HL-60 (cell line): Measurements from ENCODE around the gene TBATA.

Experiments used
- DNase-seq, 2 experiments: peaks; one replicate each; pipeline ENCODE4 v3.0.0-alpha.2; 2010 to 2020; ENCODE audit warnings: low read depth in 1 of 2, low spot score in 1 of 2
- H3K27ac ChIP-seq: fragments of 250-450 bp; sonication (Bioruptor Pico); replicated peaks from 2 replicates; pipeline ENCODE4 v1.5.1; 2020; ENCODE audit warnings: mild to moderate bottlenecking, moderate library complexity
- H3K27me3 ChIP-seq: fragments of 250-450 bp; sonication (Bioruptor Pico); 2 replicates; pipeline ENCODE4 v1.5.1; 2021; ENCODE audit warnings: mild to moderate bottlenecking, moderate library complexity; ENCODE audit not compliant: insufficient read depth, poor library complexity, severe bottlenecking
- H3K4me3 ChIP-seq: replicated peaks from 2 replicates; pipeline ENCODE4 v1.5.1; 2011; ENCODE audit warnings: mild to moderate bottlenecking, control low read depth, low read length; ENCODE audit not compliant: insufficient read depth
- GABPA ChIP-seq: IDR thresholded peaks from 2 replicates; pipeline ENCODE4 v1.6.1; 2012; ENCODE audit warnings: low read depth
- POLR2AphosphoS5 ChIP-seq: IDR thresholded peaks from 2 replicates; pipeline ENCODE4 v1.6.1; 2012; ENCODE audit warnings: low read depth
- SPI1 ChIP-seq: IDR thresholded peaks from 2 replicates; pipeline ENCODE4 v1.6.1; 2012; ENCODE audit warnings: low read depth, mild to moderate bottlenecking, borderline replicate concordance
- TF ChIP-seq, protein P1 (sequence below): IDR thresholded peaks from one replicate; pipeline ENCODE4 v1.5.1; 2011; ENCODE audit warnings: low read length, control low read depth, inconsistent platforms; ENCODE audit not compliant: insufficient read depth
- TF ChIP-seq, protein P2 (sequence below): IDR thresholded peaks from 2 replicates; pipeline ENCODE4 v1.6.1; 2012; ENCODE audit warnings: low read depth; ENCODE audit not compliant: insufficient replicate concordance

Gene TBATA

DNA sequence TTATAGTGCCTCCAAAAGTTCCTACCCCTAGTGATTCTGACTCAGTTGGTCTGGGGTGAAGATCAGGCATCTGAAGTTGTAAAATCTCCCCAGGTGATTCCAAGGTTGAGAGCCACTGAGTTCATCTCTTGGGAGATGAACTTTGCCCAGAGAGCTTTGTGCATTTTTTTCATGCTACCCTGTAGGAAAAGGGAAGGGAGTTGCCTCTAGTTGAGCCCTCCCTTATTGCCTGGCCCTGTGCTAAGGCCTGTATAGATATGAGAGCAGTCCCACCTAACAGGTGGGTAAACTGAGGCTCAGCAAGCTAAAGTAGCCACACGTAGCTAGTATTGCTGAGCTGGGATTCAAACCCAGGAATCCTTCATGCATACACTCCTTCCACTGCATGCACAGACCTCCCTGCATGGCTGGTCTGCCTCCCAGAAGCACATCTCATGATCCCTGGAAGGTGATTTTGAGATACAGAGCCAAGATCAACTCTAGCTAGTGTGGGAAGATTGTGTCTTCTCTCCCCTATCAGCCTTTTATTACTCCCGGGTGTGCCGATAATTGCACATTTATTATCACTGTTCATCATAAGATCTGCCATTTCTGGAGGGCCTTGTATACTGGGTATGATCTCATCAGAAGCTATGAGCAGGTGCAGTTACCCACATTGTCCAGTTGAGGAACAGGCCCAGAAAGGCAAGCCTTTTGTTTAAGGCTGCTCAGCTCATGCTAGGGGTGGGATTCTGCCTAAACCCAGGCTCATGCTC lies 47.0 kb downstream of the TBATA start:
- no peaks in the 10 kb centered on the region for H3K27me3 ChIP-seq
- TF ChIP-seq, protein P1, sequence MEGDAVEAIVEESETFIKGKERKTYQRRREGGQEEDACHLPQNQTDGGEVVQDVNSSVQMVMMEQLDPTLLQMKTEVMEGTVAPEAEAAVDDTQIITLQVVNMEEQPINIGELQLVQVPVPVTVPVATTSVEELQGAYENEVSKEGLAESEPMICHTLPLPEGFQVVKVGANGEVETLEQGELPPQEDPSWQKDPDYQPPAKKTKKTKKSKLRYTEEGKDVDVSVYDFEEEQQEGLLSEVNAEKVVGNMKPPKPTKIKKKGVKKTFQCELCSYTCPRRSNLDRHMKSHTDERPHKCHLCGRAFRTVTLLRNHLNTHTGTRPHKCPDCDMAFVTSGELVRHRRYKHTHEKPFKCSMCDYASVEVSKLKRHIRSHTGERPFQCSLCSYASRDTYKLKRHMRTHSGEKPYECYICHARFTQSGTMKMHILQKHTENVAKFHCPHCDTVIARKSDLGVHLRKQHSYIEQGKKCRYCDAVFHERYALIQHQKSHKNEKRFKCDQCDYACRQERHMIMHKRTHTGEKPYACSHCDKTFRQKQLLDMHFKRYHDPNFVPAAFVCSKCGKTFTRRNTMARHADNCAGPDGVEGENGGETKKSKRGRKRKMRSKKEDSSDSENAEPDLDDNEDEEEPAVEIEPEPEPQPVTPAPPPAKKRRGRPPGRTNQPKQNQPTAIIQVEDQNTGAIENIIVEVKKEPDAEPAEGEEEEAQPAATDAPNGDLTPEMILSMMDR: no peak
- TF ChIP-seq POLR2AphosphoS5: no peak
- no peak for TF ChIP-seq GABPA
- TF ChIP-seq, protein P2, sequence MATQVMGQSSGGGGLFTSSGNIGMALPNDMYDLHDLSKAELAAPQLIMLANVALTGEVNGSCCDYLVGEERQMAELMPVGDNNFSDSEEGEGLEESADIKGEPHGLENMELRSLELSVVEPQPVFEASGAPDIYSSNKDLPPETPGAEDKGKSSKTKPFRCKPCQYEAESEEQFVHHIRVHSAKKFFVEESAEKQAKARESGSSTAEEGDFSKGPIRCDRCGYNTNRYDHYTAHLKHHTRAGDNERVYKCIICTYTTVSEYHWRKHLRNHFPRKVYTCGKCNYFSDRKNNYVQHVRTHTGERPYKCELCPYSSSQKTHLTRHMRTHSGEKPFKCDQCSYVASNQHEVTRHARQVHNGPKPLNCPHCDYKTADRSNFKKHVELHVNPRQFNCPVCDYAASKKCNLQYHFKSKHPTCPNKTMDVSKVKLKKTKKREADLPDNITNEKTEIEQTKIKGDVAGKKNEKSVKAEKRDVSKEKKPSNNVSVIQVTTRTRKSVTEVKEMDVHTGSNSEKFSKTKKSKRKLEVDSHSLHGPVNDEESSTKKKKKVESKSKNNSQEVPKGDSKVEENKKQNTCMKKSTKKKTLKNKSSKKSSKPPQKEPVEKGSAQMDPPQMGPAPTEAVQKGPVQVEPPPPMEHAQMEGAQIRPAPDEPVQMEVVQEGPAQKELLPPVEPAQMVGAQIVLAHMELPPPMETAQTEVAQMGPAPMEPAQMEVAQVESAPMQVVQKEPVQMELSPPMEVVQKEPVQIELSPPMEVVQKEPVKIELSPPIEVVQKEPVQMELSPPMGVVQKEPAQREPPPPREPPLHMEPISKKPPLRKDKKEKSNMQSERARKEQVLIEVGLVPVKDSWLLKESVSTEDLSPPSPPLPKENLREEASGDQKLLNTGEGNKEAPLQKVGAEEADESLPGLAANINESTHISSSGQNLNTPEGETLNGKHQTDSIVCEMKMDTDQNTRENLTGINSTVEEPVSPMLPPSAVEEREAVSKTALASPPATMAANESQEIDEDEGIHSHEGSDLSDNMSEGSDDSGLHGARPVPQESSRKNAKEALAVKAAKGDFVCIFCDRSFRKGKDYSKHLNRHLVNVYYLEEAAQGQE: no peak
- TF ChIP-seq SPI1: no peak
- DNase-seq: no peak
- H3K4me3 ChIP-seq: no peak overlapping the region
- H3K27ac ChIP-seq: no peak overlapping the region

DNA sequence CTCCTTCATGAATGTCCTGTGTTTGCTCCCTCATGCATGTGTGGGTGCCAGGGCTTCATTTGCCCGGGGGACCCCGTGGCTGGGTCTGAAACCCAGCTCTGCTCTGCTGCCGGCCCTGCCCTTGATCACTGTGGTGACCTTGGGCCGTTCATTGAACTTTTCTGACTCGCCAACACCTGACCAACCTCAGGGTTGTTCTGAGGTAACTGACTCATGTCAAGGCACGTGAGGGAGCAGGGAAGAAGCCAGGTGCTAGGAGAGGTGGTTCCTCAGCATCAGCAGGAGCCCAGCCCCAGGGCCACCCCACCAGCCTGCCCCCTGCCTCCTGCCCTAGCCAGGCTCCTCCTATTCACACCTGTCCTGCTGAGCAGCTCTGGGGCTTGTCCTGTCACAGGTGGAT lies 47.9 kb downstream of the TBATA start:
- TF ChIP-seq, protein P1: no peak
- TF ChIP-seq, protein P2: no peak
- TF ChIP-seq POLR2AphosphoS5: no peak
- no peak for TF ChIP-seq SPI1
- no peak for TF ChIP-seq GABPA
- no peak overlapping the region for H3K27ac ChIP-seq
- no peaks in the 10 kb centered on the region for H3K27me3 ChIP-seq
- no peak for DNase-seq
- H3K4me3 ChIP-seq: no peak overlapping the region

DNA sequence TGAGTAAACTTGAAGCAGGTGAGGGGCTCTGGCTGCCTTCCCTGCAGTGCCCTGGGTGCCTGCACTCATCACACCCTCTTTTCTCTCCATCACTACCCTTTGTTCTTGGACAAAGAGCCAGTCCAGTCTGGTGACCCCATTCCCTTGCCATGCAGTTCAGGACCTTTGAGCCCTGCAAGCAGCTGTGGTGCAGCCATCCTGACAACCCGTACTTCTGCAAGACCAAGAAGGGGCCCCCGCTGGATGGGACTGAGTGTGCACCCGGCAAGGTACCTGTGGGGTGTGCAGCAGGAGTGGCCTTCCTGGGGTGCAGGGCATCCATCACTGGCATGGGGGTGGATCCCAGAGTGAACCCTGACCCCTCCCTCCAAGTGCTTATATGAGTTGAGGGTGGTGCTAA lies 48.7 kb downstream of the TBATA start:
- TF ChIP-seq SPI1 (no peak), POLR2AphosphoS5 (no peak), GABPA (no peak)
- TF ChIP-seq, protein P2: no peak
- TF ChIP-seq, protein P1: no peak
- Histone ChIP-seq H3K27ac (no peak overlapping the region), H3K27me3 (no peaks in the 10 kb centered on the region), H3K4me3 (no peak overlapping the region)
- DNase-seq: no peak
